HEK293T (cell line): ENCODE data around the gene AKIP1.

ENCODE experiments used
- FOXA1 ChIP-seq: fragments of 450-650 bp; IDR thresholded peaks from 2 replicates; pipeline ENCODE4 v1.6.1; 2016; ENCODE audit warnings: mild to moderate bottlenecking
- FOXM1 ChIP-seq: fragments of 450-650 bp; IDR thresholded peaks from 2 replicates; pipeline ENCODE4 v1.6.1; 2017; ENCODE audit warnings: mild to moderate bottlenecking, borderline replicate concordance
- TARDBP ChIP-seq: fragments of 450-650 bp; IDR thresholded peaks from 2 replicates; pipeline ENCODE4 v1.6.1; 2016
- ZNF384 ChIP-seq: fragments of 450-650 bp; IDR thresholded peaks from 2 replicates; pipeline ENCODE4 v1.6.1; 2016

DNA sequence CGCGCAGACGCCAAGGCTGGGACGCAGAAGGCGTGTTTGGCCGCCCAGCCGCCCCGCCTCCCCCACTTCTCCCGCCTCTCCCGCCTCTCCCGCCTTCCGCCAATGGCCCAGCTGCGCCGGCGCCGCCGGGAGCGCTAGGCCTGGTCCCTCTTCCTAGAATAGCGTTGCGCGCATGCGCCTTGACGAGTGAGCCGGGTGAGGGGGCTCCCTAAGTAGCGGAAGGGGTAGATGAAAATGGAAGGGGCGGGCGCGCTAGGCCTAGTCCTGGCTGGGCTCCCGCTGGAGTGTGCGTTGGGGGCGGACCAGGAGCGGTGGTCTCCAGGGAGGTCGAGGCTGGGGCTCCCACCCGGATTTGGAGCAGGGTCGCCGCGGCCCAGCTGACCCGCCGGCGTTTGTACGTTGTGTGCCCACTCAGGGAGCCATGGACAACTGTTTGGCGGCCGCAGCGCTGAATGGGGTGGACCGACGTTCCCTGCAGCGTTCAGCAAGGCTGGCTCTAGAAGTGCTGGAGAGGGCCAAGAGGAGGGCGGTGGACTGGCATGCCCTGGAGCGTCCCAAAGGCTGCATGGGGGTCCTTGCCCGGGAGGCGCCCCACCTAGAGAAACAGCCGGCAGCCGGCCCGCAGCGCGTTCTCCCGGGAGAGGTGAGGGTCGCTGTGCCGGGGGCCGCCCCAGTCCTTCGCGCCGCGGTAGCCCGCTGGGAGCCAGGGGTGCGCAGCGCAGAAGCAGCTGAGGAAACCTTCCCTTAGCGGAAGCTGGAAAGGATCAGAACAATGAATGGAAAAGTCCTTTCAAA, at the start of gene AKIP1:
- TF ChIP-seq FOXA1 (no peak), ZNF384 (no peak), FOXM1 (no peak), TARDBP (no peak)
